Activated naive CD4-positive, alpha-beta T cell treated with anti-CD3 and anti-CD28 coated beads, Interleukin-2, amount 50 U/mL, for 72 hours (primary cell): ENCODE data around the gene AGBL4. TPM values are rescaled to one million over a fixed set of nuclear protein-coding genes. Genes with fewer than 3 reads are reported as not detected.
A peak's percentile ranks its signal among the peaks of the same experiment; 100 is the strongest.

Experiments
- ATAC-seq, 2 donors: fragments of 150-1000 bp; cut with Tn5 transposase; 2 replicates each; pipeline ENCODE4 v1.10.0; 2021; ENCODE audit warnings: mild to moderate bottlenecking in 2 of 2, moderate library complexity in 2 of 2
- DNase-seq, 2 donors: peaks; one replicate each; pipeline ENCODE4 v3.0.0; 2021 to 2022; ENCODE audit warnings: low spot score in 2 of 2
- H3K27ac Mint-ChIP-seq, 2 donors: one replicate each; pipeline ENCODE4 v1.8.0; 2022; ENCODE audit warnings: mild to moderate bottlenecking in 2 of 2, mixed read lengths in 2 of 2
- H3K36me3 Mint-ChIP-seq, 2 donors: one replicate each; pipeline ENCODE4 v1.8.0; 2022; ENCODE audit warnings: mixed read lengths in 2 of 2
- H3K9me3 Mint-ChIP-seq, 2 donors: one replicate each; pipeline ENCODE4 v1.8.0; 2022; ENCODE audit warnings: mixed read lengths in 2 of 2
- total RNA-seq, 2 donors: library from RNA; stranded (reverse); gene quantifications; one replicate each; pipeline ENCODE4 v1.2.3, GENCODE V29; 2022

Gene AGBL4
- total RNA-seq, 2 donors from 2014 or later: 0.19 TPM; not detected in 1

DNA sequence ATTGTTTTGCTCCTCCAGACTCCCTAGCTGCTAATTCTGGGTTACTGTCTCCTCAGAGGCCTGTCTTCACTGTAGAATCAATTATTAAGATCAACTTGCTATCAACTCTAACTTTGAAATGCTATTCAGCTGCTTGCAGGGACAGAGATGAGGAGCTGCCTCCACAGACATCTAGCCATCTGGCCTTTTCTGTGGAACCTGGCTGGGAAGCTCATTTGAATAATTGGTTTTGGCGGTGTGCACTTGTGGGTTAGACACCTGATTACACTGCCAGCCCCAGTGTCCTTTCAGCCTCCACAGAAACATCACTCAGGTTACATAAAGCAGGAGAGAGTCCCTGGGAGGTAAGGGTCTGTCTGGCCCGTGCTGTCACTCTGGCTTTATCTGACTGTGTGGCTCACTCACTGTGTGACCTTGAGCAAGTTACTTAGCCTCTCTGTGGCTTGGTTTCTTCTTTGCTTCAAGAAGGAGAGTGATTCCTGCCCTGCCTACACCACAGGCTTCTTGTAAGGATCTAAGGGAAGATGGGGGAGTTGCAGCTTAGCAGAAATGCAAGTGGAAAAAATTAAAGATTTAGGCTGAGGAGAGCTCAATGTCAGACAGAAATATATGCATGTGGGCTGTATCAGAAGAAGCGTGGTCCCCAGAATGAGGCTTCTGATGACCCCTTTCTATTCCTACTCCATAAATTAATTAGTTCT is 1378.7 kb downstream of the AGBL4 start:
- no peak for DNase-seq
- H3K9me3 Mint-ChIP-seq: no peaks in the 10 kb centered on the region
- H3K36me3 Mint-ChIP-seq: no peaks in the 10 kb centered on the region
- H3K27ac Mint-ChIP-seq: no peak overlapping the region
- ATAC-seq: no peak

DNA sequence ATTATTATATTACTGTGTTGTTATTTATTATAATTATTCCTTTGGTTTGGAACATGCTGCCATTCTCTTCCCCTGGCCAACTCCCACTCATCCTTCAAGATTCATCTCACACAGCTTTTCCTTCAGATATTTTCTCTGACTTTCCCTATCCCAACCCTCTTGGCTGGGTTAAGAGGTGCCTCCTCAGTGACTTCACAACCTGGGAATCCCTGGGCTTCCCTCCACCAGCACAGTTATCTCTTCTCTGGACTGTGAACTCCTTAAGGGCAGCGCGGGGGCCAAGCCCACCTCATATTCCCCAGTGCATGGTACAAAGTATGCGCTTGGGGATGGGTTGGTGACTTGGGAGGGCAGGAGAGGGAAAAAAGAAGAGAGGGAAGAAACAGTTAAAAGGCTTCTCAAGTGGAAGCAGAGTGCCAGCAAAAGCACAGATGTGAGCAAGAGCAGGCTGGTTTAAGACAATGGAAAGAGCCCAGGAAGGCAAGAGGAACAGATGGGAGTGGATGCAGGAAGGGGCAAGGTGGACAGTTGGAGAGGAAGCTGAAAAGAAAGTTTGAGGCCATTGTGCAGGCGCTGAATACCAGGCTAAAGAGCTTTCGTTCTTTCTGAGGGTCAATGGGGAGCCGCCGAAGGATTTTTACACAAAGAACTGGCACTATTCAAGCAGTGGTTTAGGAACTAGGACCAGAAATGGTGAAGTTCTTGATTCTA is 1379.4 kb downstream of the AGBL4 start:
- Mint-ChIP-seq H3K27ac (peak overlapping the region in 1 of 2 donors; percentile 26), H3K9me3 (no peaks in the 10 kb centered on the region), H3K36me3 (no peaks in the 10 kb centered on the region)
- no peak for ATAC-seq
- DNase-seq: no peak

DNA sequence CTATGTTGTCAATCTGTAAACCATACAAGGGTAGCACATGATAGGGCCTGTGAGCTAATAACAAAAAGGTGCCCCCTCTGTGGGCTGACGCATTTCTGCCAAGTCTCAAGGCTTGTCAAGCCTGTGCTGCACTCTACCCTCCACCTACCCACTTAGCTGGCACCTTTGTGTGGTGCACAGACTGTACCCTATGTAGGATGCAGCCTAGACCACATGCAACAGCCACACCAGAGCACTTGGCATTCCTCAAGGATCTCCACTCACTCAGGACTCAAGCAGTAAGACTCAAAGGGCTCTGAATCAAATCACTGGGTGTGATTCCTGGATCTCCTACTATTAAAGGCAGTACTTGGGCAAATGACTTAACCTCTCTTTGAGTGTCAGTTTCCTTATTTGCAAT is 1380.6 kb downstream of the AGBL4 start:
- no peaks in the 10 kb centered on the region for H3K9me3 Mint-ChIP-seq
- DNase-seq: no peak
- no peak for ATAC-seq

DNA sequence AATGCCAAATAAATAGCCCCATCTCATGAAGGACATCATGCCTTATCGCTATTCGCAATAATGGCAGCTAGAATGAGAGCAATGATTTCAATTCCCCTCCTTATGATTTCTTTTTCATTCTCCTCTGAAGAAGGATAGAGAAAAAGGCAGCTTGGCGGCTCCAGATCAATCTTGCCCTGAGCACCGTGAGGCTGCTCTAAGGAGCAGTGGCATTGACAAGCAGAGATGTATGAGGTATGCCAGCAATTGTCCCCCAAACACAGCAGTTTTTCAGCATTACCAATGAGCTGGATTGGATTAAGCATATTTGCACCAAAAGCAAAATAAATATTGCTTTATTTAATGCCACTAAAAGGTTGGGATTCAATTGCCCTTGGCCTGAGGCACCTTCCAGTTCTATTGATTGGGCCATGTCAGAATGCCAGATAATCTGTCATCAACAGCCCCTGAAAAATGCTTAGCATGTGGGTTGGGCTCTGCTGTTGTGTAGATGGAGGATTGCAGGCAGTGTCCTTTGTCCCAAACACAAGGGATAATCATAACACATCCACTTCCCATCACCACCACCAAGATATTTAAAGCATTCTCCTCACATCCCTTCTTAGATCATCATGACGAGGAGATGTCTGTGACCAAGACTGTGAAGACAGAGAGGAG is 1382.8 kb downstream of the AGBL4 start:
- Mint-ChIP-seq H3K27ac (no peak overlapping the region), H3K36me3 (no peaks in the 10 kb centered on the region), H3K9me3 (no peaks in the 10 kb centered on the region)
- ATAC-seq (no peak), DNase-seq (no peak)

More for the DNA sequence above, 1380.6 kb downstream of the AGBL4 start:
- Mint-ChIP-seq H3K27ac (no peak overlapping the region), H3K36me3 (no peaks in the 10 kb centered on the region)

DNA sequence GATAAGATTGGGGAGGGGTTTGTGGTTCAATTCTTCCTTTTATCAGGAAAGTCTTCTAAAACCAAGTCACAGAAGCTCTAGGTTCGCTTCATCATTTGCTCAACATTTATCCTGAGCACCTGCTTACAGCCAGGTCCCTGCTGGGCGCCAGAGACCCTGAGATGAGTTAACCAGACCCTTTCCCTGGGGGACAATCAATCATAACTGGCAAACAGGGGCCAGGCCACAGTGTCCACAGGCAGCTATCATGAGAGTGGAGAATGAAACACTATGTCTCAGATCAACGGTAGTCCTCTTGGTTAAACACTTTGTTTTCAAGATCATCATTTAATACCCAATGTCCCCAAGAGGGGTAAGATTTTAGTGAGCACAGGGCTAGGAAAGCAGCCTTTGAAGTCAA is 1393.9 kb downstream of the AGBL4 start:
- Mint-ChIP-seq H3K9me3 (no peaks in the 10 kb centered on the region), H3K36me3 (no peaks in the 10 kb centered on the region), H3K27ac (no peak overlapping the region)
- no peak for ATAC-seq
- no peak for DNase-seq

DNA sequence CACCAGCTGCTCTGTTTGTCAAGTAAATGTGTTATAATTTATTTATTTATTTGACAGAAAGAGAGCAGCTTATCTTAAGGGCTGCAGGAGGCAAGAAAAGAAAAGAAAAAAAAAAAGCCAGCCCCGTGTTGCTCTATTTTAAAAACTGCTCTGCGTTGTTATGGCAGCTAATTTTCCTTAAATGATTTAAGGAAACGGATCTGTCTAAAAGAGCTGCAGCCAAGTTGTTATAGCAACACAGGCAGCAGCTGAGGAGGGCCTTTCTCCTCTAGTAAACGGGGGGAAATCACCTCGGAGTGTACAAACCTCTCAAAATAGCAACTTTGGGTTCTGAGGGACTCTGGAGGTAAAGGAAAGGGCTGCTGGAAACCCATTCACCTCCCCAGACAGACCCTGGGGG is 1396.3 kb downstream of the AGBL4 start:
- Mint-ChIP-seq H3K9me3 (no peaks in the 10 kb centered on the region), H3K36me3 (no peaks in the 10 kb centered on the region), H3K27ac (no peak overlapping the region)
- ATAC-seq: no peak
- DNase-seq: no peak

DNA sequence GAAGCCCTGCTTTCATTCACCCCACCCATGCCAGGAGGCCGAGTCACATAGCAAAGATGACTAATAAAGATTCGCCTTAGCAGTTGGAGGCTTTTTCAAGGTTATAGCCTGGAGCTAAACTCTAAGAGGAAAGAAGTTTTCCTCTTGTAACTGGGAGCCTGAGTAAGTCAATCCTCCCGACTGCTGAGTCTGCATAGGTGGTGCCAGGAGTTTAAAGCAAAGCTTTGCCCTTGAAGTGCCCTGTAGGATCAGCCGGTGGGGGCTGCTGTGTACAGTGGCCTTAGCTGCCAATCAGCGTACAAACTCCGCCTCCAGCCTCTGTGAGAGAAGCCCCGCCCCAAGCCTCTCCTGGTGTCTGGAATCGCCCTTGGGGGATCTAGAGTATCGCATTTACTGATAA is 1404.2 kb downstream of the AGBL4 start:
- Mint-ChIP-seq H3K36me3 (no peaks in the 10 kb centered on the region), H3K9me3 (no peaks in the 10 kb centered on the region), H3K27ac (no peak overlapping the region)
- ATAC-seq (no peak), DNase-seq (no peak)

DNA sequence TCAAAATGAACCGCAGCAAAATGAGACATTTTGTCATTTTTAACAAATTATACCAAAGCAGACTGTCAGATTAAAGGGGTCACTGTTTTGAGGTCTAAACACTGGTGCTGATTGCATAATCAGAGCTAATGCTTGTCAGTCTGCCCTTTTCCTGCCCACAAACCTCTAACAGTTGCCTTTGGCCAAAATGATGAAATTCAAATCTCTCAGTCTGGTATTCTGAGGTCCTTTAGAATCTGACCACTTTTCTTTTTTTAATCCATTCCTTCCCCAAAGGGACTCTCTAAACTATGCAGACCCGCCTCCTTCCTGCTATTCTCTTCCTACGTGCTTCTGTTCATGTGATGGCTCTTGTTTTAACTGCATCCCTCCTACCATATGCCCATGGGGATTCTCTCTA is 1406.5 kb downstream of the AGBL4 start:
- Mint-ChIP-seq H3K27ac (no peak overlapping the region), H3K9me3 (no peaks in the 10 kb centered on the region), H3K36me3 (no peaks in the 10 kb centered on the region)
- no peak for ATAC-seq
- no peak for DNase-seq

DNA sequence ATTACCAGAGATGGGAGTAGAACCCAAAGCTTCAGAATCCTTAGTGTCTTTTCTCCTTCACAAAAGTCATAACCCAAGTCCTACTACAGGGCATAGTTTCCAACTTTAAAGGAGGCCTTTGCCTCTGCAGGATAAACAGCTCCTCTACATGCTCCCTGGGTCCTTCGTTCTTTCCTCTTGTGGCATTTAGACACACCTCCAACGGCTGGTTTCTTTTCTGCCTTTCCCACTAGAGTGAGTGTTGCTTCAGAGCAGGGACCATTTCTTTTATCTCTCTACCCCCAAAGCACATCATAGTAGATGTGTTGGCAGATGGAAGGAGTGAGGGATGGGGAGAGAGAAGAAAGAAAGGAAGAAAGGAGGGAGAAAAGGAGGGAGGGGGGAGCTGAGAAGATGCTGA is 1407.0 kb downstream of the AGBL4 start:
- H3K36me3 Mint-ChIP-seq: no peaks in the 10 kb centered on the region
- DNase-seq (no peak), ATAC-seq (no peak)
- H3K27ac Mint-ChIP-seq: no peak overlapping the region
- no peaks in the 10 kb centered on the region for H3K9me3 Mint-ChIP-seq

DNA sequence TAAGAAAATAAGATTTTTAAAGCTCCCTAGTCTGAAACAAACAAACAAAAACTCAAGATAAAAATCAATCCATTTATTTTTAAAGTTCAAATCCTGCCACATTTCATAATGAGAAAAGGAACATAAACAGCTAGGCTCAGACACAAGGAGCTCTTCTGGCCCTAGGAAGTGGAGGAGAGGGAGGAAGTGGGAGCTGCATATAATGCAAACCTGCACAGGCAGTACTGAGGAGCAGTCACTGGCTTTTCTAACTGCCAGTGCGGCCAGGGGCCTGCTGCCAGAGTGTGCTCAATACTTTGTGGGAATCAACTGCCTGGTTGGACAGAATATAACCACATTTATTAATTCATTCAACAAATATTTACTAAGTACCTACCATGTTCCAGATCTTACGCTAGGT is 1411.9 kb downstream of the AGBL4 start:
- H3K36me3 Mint-ChIP-seq: no peaks in the 10 kb centered on the region
- H3K9me3 Mint-ChIP-seq: no peaks in the 10 kb centered on the region
- no peak overlapping the region for H3K27ac Mint-ChIP-seq
- DNase-seq (no peak), ATAC-seq (no peak)

DNA sequence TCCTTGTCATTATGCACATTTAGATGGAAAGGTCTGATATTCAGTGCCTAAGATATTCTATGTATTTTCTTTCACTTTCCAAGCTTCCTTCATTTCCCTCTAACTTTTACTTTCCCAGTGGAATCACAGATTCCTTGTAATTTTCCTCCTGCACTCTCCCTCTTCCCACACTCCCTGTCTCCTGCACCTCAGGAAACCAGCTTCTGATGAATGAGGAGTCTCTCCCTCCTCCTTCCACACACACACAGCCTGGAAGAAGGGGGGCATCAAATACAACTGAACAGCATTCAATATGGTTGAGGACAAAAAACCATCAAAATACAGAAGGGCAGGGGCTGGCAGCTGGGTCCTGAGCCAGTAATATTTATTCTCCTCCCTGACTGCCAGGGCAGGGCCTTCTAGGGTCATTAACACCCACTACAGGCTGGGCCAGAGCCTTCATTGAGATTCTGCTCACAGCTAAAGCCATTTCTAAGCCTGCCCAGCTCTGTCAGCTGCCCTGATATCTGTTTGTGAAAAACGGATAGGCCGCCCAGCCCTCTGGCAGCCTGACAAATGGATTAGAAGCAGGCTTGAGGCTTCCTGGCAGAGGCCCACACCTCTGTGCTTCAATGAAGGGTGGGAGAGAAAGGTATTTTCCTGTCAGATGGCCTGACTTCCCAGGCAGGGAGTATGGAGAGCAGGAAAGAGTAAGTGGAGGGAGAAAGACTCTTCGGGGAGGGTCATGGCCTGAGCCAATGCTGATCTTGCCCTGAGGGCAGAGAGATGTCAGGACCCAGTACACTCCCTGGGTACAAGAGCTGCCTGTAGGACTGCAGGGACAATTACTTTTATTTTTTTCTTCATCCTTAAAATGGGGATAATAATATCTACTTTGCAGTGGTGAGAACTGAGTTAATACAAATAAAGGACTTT is 1412.9 kb downstream of the AGBL4 start:
- ATAC-seq: no peak
- no peaks in the 10 kb centered on the region for H3K9me3 Mint-ChIP-seq
- no peak for DNase-seq
- no peak overlapping the region for H3K27ac Mint-ChIP-seq
- no peaks in the 10 kb centered on the region for H3K36me3 Mint-ChIP-seq

DNA sequence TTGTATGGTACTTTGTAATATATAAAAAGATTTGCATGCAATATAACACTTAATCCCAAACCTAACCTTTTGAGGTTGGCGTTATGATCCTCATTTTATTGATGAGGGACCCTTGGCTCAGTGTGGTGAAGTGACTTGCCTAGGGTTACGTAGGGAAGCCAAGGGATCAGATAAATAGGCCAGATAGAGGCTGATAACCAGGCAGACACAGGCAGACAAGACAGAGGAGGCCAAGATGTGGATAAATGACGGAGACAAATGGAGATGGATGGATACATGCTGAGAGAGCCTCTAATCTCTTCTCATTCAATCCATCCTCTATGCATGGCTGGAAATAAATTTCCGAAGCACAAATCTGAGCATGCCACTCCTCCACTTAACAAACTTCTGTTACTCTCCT is 1414.9 kb downstream of the AGBL4 start:
- DNase-seq (no peak), ATAC-seq (no peak)
- H3K36me3 Mint-ChIP-seq: no peaks in the 10 kb centered on the region
- no peak overlapping the region for H3K27ac Mint-ChIP-seq
- no peaks in the 10 kb centered on the region for H3K9me3 Mint-ChIP-seq

DNA sequence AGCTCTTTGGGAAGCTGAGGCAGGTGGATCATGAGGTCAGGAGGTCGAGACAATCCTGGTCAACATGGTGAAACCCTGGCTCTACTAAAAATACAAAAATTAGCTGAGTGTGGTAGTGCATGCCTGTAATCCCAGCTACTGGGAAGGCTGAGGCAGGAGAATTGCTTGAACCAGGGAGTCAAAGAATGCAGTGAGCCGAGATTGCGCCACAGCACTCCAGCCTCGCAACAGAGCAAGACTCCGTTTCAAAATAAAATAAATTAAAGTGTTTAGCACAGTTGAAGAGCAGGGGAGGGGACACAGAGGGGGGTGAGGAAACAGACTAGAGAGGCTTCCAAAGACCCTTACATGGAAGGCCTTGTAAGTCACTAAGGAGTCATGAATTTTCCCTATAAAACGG is 1420.5 kb downstream of the AGBL4 start:
- no peaks in the 10 kb centered on the region for H3K9me3 Mint-ChIP-seq
- H3K36me3 Mint-ChIP-seq: no peaks in the 10 kb centered on the region
- ATAC-seq: no peak
- DNase-seq: no peak
- H3K27ac Mint-ChIP-seq: no peak overlapping the region

DNA sequence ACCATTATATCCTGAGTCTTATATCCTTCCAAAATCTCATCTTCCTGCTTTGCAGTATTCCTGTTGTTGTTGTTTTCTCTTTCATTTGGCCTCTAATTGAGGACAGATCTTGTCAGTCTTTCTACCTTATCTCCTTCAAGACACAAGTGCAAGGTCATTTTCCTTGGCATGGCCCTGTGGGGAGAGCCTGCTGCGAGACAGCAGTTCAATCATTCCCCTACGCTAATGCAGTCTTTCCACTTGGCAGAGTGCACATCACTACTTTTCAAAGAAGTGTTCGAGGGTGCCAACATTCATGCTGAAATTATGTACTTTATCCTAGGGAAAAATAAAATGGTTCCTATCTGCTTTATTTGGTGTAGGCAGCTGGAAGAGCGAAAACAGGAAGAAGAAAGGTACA is 1421.4 kb downstream of the AGBL4 start:
- no peak for ATAC-seq
- Mint-ChIP-seq H3K27ac (no peak overlapping the region), H3K9me3 (no peaks in the 10 kb centered on the region), H3K36me3 (no peaks in the 10 kb centered on the region)
- DNase-seq: no peak

DNA sequence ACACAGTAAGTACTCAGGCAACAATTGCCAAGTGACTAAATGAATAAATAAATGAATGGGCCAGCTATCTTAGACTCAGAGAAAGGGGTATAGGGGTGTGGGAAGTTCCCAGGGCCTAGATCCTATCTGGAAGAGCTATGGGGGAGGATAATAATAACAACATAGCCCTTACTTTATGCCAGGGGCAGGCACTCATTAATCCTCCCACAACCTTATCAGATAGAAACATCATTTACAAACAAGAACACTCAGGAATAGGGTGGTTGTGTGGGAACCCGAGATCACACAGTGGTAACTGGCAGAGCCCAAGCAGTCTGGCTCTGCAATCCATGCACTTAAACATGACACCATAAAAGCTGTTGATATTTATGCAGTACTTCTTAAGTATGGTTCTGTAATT is 1423.6 kb downstream of the AGBL4 start:
- Mint-ChIP-seq H3K27ac (no peak overlapping the region), H3K9me3 (no peaks in the 10 kb centered on the region), H3K36me3 (no peaks in the 10 kb centered on the region)
- ATAC-seq (no peak), DNase-seq (no peak)

DNA sequence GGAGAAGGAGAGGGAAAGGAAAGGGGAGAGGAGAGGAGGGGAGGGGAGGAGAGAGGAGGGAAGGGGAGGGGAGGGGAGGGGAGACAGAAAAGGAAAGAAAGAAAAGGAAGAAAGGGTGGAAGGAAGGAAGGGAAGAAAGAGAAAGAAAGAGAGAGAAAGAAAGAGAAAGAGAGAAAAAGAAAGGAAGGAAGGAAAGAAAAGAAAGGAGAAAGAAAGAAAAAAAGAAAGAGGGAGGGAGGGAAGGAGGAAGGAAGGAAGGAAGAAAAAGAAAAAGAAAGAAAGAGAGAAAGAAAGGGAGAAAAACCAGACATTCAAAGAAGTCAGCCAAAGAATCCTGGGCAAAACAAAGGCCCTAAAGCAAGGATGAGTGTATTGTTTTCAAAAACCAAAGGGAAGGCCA is 1426.1 kb downstream of the AGBL4 start:
- no peak overlapping the region for H3K27ac Mint-ChIP-seq
- no peaks in the 10 kb centered on the region for H3K9me3 Mint-ChIP-seq
- ATAC-seq (no peak), DNase-seq (no peak)
- no peaks in the 10 kb centered on the region for H3K36me3 Mint-ChIP-seq

DNA sequence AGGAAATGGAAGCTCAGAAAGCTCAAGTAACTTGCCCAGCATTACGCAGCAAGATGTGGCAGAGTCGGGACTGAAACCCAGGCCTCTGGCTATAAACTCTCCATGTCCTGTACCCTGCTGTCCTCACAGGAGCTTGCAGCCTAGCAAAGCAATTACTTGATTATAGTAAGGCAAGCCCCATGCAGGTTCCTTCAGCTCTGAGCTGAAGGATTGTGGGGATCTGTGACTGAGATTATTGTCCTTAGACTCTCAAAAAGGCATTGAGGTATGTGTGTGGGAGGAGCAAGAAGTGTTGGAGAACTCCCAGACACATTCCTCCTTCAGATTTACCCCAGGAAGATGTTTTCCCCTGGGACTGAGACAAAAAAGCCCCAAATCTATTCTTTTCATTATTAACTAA is 1427.7 kb downstream of the AGBL4 start:
- Mint-ChIP-seq H3K36me3 (no peaks in the 10 kb centered on the region), H3K9me3 (no peaks in the 10 kb centered on the region), H3K27ac (no peak overlapping the region)
- no peak for DNase-seq
- no peak for ATAC-seq
